Hematopoietic multipotent progenitor cell treated with erythropoietin and hydrocortisone succinate and interleukin-3 and kit ligand, for 15 days (in vitro differentiated cells): ENCODE data around the gene OTUB1.

Experiments
- DNase-seq: peaks from one replicate; pipeline ENCODE4 v3.0.0-alpha.2; 2015; ENCODE audit warnings: low spot score

Gene OTUB1

GRCh38 chr11:64007160-64007628 is 21.0 kb downstream of the OTUB1 start:
- no peak for DNase-seq

GRCh38 chr11:64007629-64008282 is 21.5 kb downstream of the OTUB1 start:
- DNase-seq = no peak

GRCh38 chr11:64008283-64008913 is 22.2 kb downstream of the OTUB1 start:
- DNase-seq = no peak

DNA sequence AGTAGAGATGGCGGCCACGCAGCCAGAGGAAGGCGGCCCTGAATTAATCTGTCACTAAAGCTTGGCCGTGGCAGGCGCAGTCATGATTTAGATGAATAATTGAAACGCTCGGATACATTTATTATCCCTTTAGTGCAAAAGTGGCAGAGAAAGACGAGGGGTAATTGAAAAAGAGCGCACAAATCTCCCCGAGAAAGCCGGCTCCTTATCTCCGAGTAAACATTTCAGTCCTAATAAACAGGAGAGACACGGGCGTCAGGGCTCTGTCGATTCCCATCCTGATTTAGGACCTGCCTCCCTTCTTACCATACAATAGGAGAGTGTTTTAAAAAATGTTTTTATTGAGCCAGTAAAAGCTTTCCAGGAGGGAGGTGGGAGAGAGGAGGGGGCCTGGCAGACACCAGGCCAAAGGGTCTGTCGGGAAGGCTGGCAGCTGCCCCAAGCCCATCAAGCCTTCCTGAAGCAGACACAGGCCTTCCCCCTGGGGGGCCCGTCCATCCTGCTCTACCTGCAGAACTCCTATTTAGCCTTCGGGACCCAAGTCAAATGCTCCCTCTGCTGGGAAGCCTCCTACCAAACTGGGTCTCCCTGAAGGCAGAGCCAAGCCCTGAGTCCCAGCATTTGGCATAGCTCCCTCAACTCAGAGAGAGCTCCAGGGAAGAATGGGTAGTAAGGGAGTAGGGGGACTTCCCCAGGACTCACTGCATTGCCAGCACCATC is 22.8 kb downstream of the OTUB1 start:
- no peak for DNase-seq

GRCh38 chr11:64009710-64010109 is 23.5 kb downstream of the OTUB1 start:
- no peak for DNase-seq

DNA sequence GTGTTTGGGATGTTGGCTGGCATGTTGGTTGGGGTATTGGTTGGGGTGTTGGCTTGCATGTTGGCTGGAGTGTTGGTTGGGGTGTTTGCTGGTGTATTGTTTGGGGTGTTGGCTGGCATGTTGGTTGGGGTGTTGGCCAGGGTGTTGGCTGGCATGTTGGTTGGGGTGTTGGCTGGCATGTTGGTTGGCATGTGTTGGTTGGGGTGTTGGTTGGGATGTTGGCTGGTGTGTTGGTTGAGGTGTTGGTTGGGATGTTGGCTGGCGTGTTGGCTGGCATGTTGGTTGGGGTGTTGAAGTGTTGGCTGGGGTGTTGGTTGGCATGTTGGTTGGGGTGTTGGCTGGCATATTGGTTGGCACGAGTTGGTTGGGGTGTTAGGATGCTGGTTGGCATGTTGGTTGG is 24.5 kb downstream of the OTUB1 start:
- no peak for DNase-seq

GRCh38 chr11:64011371-64011770 is 25.1 kb downstream of the OTUB1 start:
- DNase-seq = no peak

GRCh38 chr11:64013141-64013896 is 27.1 kb downstream of the OTUB1 start:
- no peak for DNase-seq

GRCh38 chr11:64014356-64014755 is 28.1 kb downstream of the OTUB1 start:
- no peak for DNase-seq

DNA sequence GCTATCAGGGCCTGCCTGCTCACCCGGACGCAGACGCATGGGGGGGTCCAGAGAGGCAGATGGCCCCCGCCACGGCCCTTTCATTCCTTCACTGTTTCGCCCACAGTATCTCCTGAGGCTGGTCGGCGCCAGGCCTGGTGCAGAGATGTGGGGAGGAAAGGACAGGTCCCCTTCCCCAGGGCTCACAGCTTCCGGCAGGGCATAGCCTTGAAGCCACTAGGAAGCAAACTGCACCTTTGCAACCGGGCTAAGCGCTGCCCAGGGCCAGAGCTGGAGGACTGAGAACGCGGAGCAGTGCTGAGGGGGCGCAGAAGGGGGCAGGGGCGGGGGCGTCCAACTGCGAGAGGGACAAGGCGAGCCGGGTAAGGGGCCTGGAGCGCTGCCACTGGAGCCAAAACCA is 29.3 kb downstream of the OTUB1 start:
- no peak for DNase-seq

- no peak for DNase-seq
Measured at GRCh38 chr11:64015935-64016845, 30.0 kb downstream of the OTUB1 start.

DNA sequence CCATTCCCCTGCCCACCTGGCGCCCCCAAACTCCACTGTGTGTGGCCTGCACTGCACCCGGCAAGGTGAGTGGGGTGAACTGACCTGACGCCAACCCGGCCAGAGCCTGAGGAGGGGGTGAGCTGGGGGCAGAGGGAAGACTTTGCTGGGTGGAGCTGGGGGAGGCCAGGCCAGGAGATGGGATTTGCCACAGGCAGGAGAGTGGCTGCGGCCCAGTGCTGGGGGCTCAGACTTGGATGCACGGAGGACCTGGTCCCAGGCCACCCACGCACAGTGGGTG is 31.6 kb downstream of the OTUB1 start:
- no peak for DNase-seq

- DNase-seq = no peak
Measured at GRCh38 chr11:64018310-64018709, 32.1 kb downstream of the OTUB1 start.

- DNase-seq = no peak
Measured at GRCh38 chr11:64019106-64020037, 33.1 kb downstream of the OTUB1 start.

DNA sequence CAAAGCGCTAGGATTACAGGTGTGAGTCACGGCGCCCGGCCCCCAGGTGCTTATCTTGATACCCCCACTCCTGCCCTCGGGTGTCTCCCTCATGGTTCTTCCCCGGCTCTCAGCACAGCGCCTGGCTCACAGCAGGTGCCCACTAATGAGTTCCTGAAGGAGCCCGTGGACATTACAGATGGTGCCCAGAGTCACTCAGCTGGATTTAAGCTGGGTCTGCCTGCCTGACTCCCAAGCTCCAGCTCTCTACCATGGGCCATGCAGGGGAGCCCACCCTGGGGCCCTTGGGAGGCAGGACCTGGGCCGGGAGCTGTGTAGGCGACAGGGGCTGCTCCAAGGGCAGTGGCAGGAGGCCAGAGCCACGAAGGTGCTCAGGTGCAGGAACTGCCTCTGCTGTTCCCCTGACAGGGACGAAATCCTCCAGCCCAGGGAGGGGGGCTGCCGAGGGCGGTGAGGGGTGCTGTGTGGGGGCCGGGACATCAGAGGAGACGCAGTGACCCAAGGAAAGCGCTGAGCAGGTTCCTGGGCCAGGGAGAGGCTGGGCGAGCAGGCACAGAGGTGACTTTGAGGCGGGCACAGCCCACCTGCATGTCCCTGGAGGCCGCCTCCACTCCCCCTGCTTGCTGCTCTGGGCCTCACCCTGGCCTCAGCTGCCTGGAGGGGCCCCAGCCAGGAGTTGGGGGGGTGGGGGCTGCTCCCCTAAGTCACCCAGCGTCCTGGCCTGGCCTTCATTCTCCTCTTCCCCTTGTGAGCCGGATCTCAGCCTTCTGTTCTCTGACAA is 34.9 kb downstream of the OTUB1 start:
- no peak for DNase-seq

DNA sequence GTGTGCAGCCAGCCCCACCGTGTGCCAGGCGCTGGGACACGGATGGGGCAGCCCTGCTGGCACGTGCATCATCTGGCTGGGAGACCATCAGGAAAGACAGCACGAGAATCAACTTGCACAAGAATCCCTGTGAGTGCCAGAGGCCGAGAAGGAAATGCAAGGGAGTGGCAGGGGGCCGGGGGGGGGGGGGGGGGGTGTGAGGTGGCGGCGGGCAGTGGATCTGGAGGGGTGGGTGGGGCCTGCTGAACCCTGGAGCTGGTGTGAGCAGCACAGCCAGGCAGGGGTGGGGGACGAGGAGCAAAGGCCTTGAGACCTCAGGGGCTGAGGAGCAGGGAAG is 35.5 kb downstream of the OTUB1 start:
- no peak for DNase-seq

GRCh38 chr11:64022125-64022784 is 36.0 kb downstream of the OTUB1 start:
- no peak for DNase-seq

- DNase-seq = no peak
Measured at GRCh38 chr11:64023712-64024710, 37.8 kb downstream of the OTUB1 start.
